Spleen (tissue), 11 donors: ENCODE measurements around the gene PPP1R13B. TPM values are rescaled to one million over a fixed set of nuclear protein-coding genes. Genes with fewer than 3 reads are reported as not detected.

Experiments used
- DNase-seq: peaks from one replicate; pipeline ENCODE4 v3.0.0-alpha.2; 2020
- H3K27ac ChIP-seq, 8 donors: fragments of 200-600 bp; sonication (generic) in 7 of 8; 1 replicate in 4 of 8; 2 replicates in 4 of 8; pipeline versions ENCODE4 v1.5.0 to v1.8.0; 2016 to 2021; ENCODE audit warnings: inconsistent platforms in 4 of 8, mild to moderate bottlenecking in 4 of 8, moderate library complexity in 1 of 8
- H3K27me3 ChIP-seq, 7 donors: fragments of 200-600 bp; sonication (generic) in 6 of 7; replicated peaks in 1 of 7; 1 replicate in 4 of 7; 2 replicates in 3 of 7; pipeline versions ENCODE4 v1.5.0 to v1.8.0; 2016 to 2021; ENCODE audit warnings: inconsistent platforms in 3 of 7, mild to moderate bottlenecking in 1 of 7
- H3K36me3 ChIP-seq, 6 donors: fragments of 200-600 bp; sonication (generic) in 5 of 6; 1 replicate in 4 of 6; 2 replicates in 2 of 6; pipeline versions ENCODE4 v1.5.0 to v1.8.0; 2016 to 2021; ENCODE audit warnings: inconsistent platforms in 2 of 6
- H3K4me1 ChIP-seq, 6 donors: fragments of 200-600 bp; sonication (generic) in 5 of 6; 1 replicate in 3 of 6; 2 replicates in 3 of 6; pipeline versions ENCODE4 v1.5.0 to v1.8.0; 2016 to 2021; ENCODE audit warnings: inconsistent platforms in 3 of 6
- H3K4me3 ChIP-seq, 8 donors: fragments of 200-600 bp; sonication (generic) in 7 of 8; 1 replicate in 4 of 8; 2 replicates in 4 of 8; pipeline versions ENCODE4 v1.5.0 to v1.8.0; 2016 to 2021; ENCODE audit warnings: inconsistent platforms in 4 of 8, mild to moderate bottlenecking in 4 of 8, moderate library complexity in 2 of 8
- H3K9me3 ChIP-seq, 8 donors: fragments of 200-600 bp; sonication (generic) in 7 of 8; 1 replicate in 4 of 8; 2 replicates in 4 of 8; pipeline versions ENCODE4 v1.5.0 to v1.8.0; 2016 to 2021; ENCODE audit warnings: inconsistent platforms in 4 of 8
- CTCF ChIP-seq, 11 experiments: fragments of 200-600 bp in 7 of 11; fragments of 450-650 bp in 4 of 11; sonication (generic) in 4 of 11; IDR thresholded peaks in 8 of 11; conservative IDR thresholded peaks in 3 of 11; 1 replicate in 7 of 11; 2 replicates in 4 of 11; pipeline versions ENCODE4 v1.4.0 to v1.8.0; 2016 to 2021; ENCODE audit warnings: antibody characterized with exemption in 11 of 11, inconsistent platforms in 4 of 11, mild to moderate bottlenecking in 1 of 11
- POLR2A ChIP-seq, 3 donors: fragments of 450-650 bp; IDR thresholded peaks; one replicate each; pipeline ENCODE4 v1.5.1; 2017; ENCODE audit warnings: antibody characterized with exemption in 3 of 3, mild to moderate bottlenecking in 1 of 3
- POLR2AphosphoS5 ChIP-seq, 3 donors: sonication (generic); formaldehyde crosslinking; IDR thresholded peaks; one replicate each; pipeline ENCODE4 v1.5.1; 2017; ENCODE audit warnings: antibody characterized with exemption in 3 of 3
- WGBS, 5 donors: extraction: QIAGEN DNeasy Blood & Tissue Kit in 3 of 5; methylation state at CpG; one replicate each; pipeline versions ENCODE4 v1.1.5 to v1.1.7; 2013 to 2018; 5-methylcytosine and 5-hydroxymethylcytosine counted together
- intact Hi-C: fragments of 100-400 bp; cut with DNase I; formaldehyde crosslinking; loops from one replicate; pipeline ENCODE4 v1.15.0; 2023; ENCODE audit warnings: low total_unique reads
- polyA plus RNA-seq, 3 donors: library from polyadenylated mRNA; stranded (reverse); fragments of 200-250 nt; gene quantifications; one replicate each; pipeline ENCODE4 v1.2.1, GENCODE V29; 2013
- total RNA-seq, 7 donors: library from RNA; depleted of rRNA in 3 of 7; stranded (reverse); fragments of >200 nt in 3 of 7; fragmentation: NEBNext Ultra II Directional in 4 of 7; extraction: Animal tissue kit (Norgen Biotek cat#: 25700) in 4 of 7; gene quantifications; one replicate each; pipeline versions ENCODE4 v1.1.0 to v1.2.1, GENCODE V29; 2016 to 2021
- donor health status: healthy with polysubstance abuse.
- donor health status: DM: no; HTN: no; CAD: no; lungs with moderate emphysema.
- donor health status: DM: no; HTN: no; CAD: no.
- donor health status: Bipolar disorder and iron deficiency.
- donor health status: healthy.
- donor health status: DM: no; HTN: no; CAD: no.
- donor health status: DM: yes; HTN: yes; CAD: no.

Gene PPP1R13B
- total and polyA plus RNA-seq, 10 donors, result 5.7 to 95.3 (median 36.6) TPM

- Histone ChIP-seq H3K4me3 (no peak overlapping the region), H3K27me3 (no peaks in the 10 kb centered on the region), H3K9me3 (no peaks in the 10 kb centered on the region), H3K36me3 (no peaks in the 10 kb centered on the region), H3K27ac (no peak overlapping the region), H3K4me1 (peaks cover 13 to 56% (median 36%) of the 10 kb centered on the region in 6 donors)
- intact Hi-C loops, result no loop called here
- no peak for DNase-seq
- 64 to 79% (median 71%) methylated on average over 1 of the region's 1 CpG for WGBS, 5 donors
- no peak for TF ChIP-seq POLR2AphosphoS5 (IDR thresholded peaks at IDR 0.05)
- TF ChIP-seq POLR2A (IDR thresholded peaks at IDR 0.05), result no peak
- TF ChIP-seq CTCF (IDR thresholded peaks at IDR 0.05 in 8 of 11, conservative IDR thresholded peaks at IDR 0.05 in 3 of 11), result no peak
Measured at GRCh38 chr14:103817595-103817994, 29.8 kb downstream of the PPP1R13B start.

- no peak for DNase-seq
- H3K27ac ChIP-seq, result no peak overlapping the region
- WGBS, 5 donors, result 69 to 89% (median 82%) methylated on average over 3 of the region's 3 CpGs
- no peaks in the 10 kb centered on the region for H3K36me3 ChIP-seq
- no peaks in the 10 kb centered on the region for H3K27me3 ChIP-seq
- intact Hi-C loops, result no loop called here
- TF ChIP-seq POLR2AphosphoS5 (IDR thresholded peaks at IDR 0.05), result no peak
- no peak for TF ChIP-seq POLR2A (IDR thresholded peaks at IDR 0.05)
- no peak for TF ChIP-seq CTCF (IDR thresholded peaks at IDR 0.05 in 8 of 11, conservative IDR thresholded peaks at IDR 0.05 in 3 of 11)
- H3K4me3 ChIP-seq, result no peak overlapping the region
- H3K4me1 ChIP-seq, result peaks cover 13 to 56% (median 36%) of the 10 kb centered on the region in 6 donors
- H3K9me3 ChIP-seq, result no peaks in the 10 kb centered on the region
Measured at GRCh38 chr14:103816991-103817390, 30.4 kb downstream of the PPP1R13B start.

GRCh38 chr14:103815253-103815652 is 32.1 kb downstream of the PPP1R13B start:
- no peak for DNase-seq
- intact Hi-C loops, result no loop called here

GRCh38 chr14:103811189-103811588 is 36.2 kb downstream of the PPP1R13B start:
- WGBS, 5 donors, result 89 to 98% (median 92%) methylated on average over 2 of the region's 2 CpGs
- DNase-seq, result no peak
- no peak overlapping the region for H3K27ac ChIP-seq
- no peaks in the 10 kb centered on the region for H3K36me3 ChIP-seq
- peaks cover 0 to 32% (median 17%) of the 10 kb centered on the region in 6 donors for H3K4me1 ChIP-seq
- no peaks in the 10 kb centered on the region for H3K27me3 ChIP-seq
- TF ChIP-seq POLR2A (IDR thresholded peaks at IDR 0.05) (no peak), CTCF (IDR thresholded peaks at IDR 0.05 in 8 of 11, conservative IDR thresholded peaks at IDR 0.05 in 3 of 11) (no peak), POLR2AphosphoS5 (IDR thresholded peaks at IDR 0.05) (no peak)
- H3K4me3 ChIP-seq, result no peak overlapping the region
- intact Hi-C loops, result no loop called here
- no peaks in the 10 kb centered on the region for H3K9me3 ChIP-seq

More at GRCh38 chr14:103815253-103815652, 32.1 kb downstream of the PPP1R13B start:
- TF ChIP-seq CTCF (IDR thresholded peaks at IDR 0.05 in 8 of 11, conservative IDR thresholded peaks at IDR 0.05 in 3 of 11) (no peak), POLR2A (IDR thresholded peaks at IDR 0.05) (no peak), POLR2AphosphoS5 (IDR thresholded peaks at IDR 0.05) (no peak)
- Histone ChIP-seq H3K4me3 (no peak overlapping the region), H3K36me3 (no peaks in the 10 kb centered on the region), H3K4me1 (peaks cover 7 to 40% (median 24%) of the 10 kb centered on the region in 6 donors), H3K27me3 (no peaks in the 10 kb centered on the region), H3K9me3 (no peaks in the 10 kb centered on the region), H3K27ac (no peak overlapping the region)
- WGBS, 5 donors, result 67 to 87% (median 70%) methylated on average over 7 of the region's 7 CpGs
